NT2/D1 (cell line): ENCODE data around the gene AARS2.
"Not testable (repeated sequence)": the region's sequence is repeated elsewhere in the genome, so short reads cannot be mapped to it uniquely, and the experiment has no call there.

Source experiments
- DNase-seq: peaks from one replicate; pipeline ENCODE4 v3.0.0-alpha.2; 2011; ENCODE audit warnings: low read depth, low spot score
- H3K27me3 ChIP-seq: 2 replicates; pipeline ENCODE4 v1.6.0; 2011; ENCODE audit warnings: mild to moderate bottlenecking; ENCODE audit not compliant: insufficient read length, insufficient read depth
- H3K36me3 ChIP-seq: 2 replicates; pipeline ENCODE4 v1.6.1; 2011; ENCODE audit warnings: mild to moderate bottlenecking, low read length, mixed read lengths; ENCODE audit not compliant: insufficient read depth, insufficient read length
- H3K4me1 ChIP-seq: 2 replicates; pipeline ENCODE4 v1.5.1; 2011; ENCODE audit not compliant: insufficient read depth, insufficient read length
- H3K4me3 ChIP-seq: 2 replicates; pipeline ENCODE4 v1.5.1; 2011; ENCODE audit warnings: low read depth; ENCODE audit not compliant: insufficient read length
- H3K9ac ChIP-seq: 2 replicates; pipeline ENCODE4 v1.6.0; 2011; ENCODE audit warnings: low read depth; ENCODE audit not compliant: insufficient read length
- H3K9me3 ChIP-seq: 2 replicates; pipeline ENCODE4 v1.5.1; 2011; ENCODE audit warnings: mild to moderate bottlenecking, low read length; ENCODE audit not compliant: insufficient read depth
- SUZ12 ChIP-seq: IDR thresholded peaks from 2 replicates; pipeline ENCODE4 v1.6.1; 2011; ENCODE audit not compliant: insufficient read length, insufficient read depth; ENCODE audit errors: extremely low read depth
- YY1 ChIP-seq: IDR thresholded peaks from 2 replicates; pipeline ENCODE4 v1.6.1; 2011; ENCODE audit not compliant: insufficient read length, insufficient read depth
- ZNF274 ChIP-seq: IDR thresholded peaks from 2 replicates; pipeline ENCODE4 v1.6.1; 2011; ENCODE audit warnings: mild to moderate bottlenecking, low read depth, low read length

Gene AARS2

DNA sequence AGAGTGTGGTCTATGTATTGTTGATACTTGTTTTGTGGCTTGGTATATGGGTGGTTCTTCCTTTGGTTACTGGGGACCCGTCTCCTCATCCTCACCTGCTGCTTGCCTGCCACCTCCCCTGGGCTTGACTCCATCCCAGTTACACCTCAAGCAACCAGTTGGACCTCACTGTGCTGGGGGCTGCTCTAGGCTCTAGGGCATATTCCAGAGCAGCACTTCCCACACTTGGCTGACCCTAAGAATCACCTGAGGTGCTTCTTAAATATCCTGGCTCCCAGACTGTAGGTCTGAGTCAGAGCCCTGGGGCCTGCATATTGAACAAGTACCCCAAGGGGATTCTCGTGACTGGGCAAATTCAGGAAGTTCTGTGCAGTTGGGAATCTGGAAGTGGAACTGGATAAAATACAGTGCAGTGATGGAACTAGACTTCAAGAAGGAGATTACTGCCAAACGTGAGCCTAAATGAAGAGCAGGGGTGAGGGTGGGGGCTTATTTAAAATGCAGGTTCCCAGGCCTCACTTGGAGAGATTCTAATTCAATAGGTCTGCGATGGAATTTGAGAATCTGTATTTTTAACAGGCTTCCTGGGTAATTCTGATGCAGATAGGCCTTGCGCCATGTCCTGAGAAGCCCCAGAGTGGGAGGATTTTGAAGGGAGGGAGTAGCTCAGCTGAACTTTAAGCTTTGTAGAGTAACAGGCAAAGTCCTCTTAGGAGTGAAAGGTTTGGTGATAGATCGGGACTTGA is 36.9 kb upstream of the AARS2 start:
- H3K9ac ChIP-seq: no peak overlapping the region
- H3K27me3 ChIP-seq: no peaks in the 10 kb centered on the region
- peaks cover 4% of the 10 kb centered on the region for H3K4me1 ChIP-seq
- no peaks in the 10 kb centered on the region for H3K36me3 ChIP-seq
- no peak overlapping the region for H3K4me3 ChIP-seq
- no peaks in the 10 kb centered on the region for H3K9me3 ChIP-seq
- no peak for DNase-seq
- no peak for TF ChIP-seq SUZ12
- no peak for TF ChIP-seq YY1
- no peak for TF ChIP-seq ZNF274

DNA sequence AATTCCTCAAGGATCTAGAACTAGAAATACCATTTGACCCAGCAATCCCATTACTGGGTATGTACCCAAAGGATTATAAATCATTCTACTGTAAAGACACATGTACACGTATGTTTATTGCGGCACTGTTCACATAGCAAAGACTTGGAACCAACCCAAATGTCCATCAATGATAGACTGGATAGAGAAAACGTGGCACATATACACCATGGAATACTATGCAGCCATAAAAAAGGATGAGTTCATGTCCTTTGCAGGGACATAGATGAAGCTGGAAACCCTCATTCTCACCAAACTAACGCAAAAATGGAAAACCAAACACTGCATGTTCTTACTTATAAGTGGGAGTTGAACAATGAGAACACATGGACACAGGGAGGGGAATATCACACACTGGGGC is 33.7 kb upstream of the AARS2 start:
- H3K4me1 ChIP-seq, H3K4me3 ChIP-seq, DNase-seq, H3K27me3 ChIP-seq, H3K9me3 ChIP-seq, H3K9ac ChIP-seq, H3K36me3 ChIP-seq: not testable (repeated sequence)

DNA sequence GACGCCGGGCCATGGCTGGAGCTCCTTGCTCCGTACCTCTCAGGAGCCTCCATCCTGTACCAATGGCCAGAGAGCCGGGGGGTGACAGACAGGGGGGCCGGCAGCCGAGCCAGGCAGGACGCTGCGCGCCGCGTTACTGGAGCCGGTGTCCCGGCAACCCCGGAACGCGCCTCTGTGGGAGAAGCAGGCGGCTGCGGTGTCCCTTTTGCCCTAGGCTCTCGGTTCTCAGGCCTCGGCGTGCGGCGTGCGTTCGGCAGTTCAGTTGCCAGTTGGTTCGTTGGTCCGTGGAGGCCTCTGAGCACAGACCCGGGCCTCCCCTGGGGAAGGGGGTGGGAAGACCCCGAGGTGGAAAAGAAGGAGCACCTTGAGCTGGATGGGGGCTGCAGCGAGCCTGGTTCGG is 29.3 kb upstream of the AARS2 start, which contains the start of gene SPATS1:
Gene SPATS1, plus strand, starts transcription at position 162 of the 400 bp plus-strand sequence. CDS start 446 bp downstream, outside the sequence.
- TF ChIP-seq ZNF274: no peak
- TF ChIP-seq SUZ12: no peak
- no peak for TF ChIP-seq YY1
- H3K9me3 ChIP-seq: no peaks in the 10 kb centered on the region
- H3K27me3 ChIP-seq: no peaks in the 10 kb centered on the region
- DNase-seq: no peak
- no peak within 1 kb of the TSS for H3K9ac ChIP-seq
- H3K4me3 ChIP-seq: no peak within 1 kb of the TSS
- no peaks in the 10 kb centered on the region for H3K4me1 ChIP-seq
- no peaks in the 10 kb centered on the region for H3K36me3 ChIP-seq

DNA sequence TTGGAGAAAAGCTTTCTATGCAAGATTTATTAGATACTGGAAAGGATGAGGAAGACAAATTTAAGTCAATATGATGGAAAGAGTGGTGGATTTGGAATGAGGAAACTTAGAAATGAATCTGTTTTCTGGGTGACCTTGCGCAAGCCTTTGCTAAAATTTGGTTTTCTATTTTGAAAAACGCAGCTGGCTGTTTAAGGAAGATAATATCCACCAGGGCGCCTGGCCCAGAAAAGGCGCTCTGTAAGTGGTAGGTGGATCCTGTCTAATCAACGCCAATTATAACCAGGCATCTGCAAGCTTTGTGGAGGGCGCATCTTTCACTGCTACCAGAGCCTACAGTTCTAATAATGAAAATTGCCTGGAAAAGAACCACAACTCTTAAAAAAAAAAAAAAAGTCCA is 28.9 kb upstream of the AARS2 start:
- TF ChIP-seq YY1 (no peak), SUZ12 (no peak), ZNF274 (no peak)
- Histone ChIP-seq H3K9me3 (no peaks in the 10 kb centered on the region), H3K4me1 (no peaks in the 10 kb centered on the region), H3K27me3 (no peaks in the 10 kb centered on the region), H3K9ac (no peak overlapping the region), H3K36me3 (no peaks in the 10 kb centered on the region), H3K4me3 (no peak overlapping the region)
- DNase-seq: no peak

DNA sequence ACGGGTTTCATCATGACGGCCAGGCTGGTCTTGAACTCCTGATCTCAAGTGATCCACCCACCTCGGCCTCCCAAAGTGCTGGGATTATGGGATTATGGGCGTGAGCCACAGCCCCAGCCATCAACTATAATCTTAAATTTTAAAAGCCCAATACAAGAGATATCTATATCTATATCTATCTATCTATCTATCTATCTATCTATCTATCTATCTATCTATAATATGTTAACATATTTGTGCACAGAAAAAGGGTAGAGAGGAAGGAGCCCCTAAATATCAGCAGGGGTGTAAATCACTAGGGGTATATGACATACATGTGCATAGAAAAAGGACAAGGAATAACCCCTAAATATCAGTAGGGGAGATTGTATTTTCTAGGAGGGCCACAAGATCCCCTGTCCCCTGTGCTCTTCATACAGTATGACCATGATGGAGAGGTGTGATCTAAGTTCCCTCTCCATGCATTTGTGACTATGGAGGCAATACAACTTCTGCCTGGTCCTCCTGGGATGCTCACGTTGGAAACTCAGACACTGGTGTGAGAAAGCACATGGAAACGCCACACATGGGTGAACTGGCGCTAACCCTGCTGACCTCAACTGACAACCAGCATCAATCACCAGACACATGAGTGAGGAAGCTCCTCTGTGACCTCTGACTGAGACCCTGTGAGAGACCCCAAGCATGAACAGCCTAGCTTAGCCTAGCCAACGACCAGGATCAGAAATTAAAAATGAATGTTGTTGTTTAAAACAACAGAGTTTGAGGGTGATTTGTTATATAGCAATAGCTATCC is 28.1 kb upstream of the AARS2 start:
- DNase-seq: no peak
- H3K9me3 ChIP-seq: no peaks in the 10 kb centered on the region
- no peak for TF ChIP-seq SUZ12
- no peak for TF ChIP-seq YY1
- TF ChIP-seq ZNF274: no peak
- no peak overlapping the region for H3K4me3 ChIP-seq
- H3K27me3 ChIP-seq: no peaks in the 10 kb centered on the region
- no peaks in the 10 kb centered on the region for H3K36me3 ChIP-seq
- H3K4me1 ChIP-seq: no peaks in the 10 kb centered on the region
- no peak overlapping the region for H3K9ac ChIP-seq

DNA sequence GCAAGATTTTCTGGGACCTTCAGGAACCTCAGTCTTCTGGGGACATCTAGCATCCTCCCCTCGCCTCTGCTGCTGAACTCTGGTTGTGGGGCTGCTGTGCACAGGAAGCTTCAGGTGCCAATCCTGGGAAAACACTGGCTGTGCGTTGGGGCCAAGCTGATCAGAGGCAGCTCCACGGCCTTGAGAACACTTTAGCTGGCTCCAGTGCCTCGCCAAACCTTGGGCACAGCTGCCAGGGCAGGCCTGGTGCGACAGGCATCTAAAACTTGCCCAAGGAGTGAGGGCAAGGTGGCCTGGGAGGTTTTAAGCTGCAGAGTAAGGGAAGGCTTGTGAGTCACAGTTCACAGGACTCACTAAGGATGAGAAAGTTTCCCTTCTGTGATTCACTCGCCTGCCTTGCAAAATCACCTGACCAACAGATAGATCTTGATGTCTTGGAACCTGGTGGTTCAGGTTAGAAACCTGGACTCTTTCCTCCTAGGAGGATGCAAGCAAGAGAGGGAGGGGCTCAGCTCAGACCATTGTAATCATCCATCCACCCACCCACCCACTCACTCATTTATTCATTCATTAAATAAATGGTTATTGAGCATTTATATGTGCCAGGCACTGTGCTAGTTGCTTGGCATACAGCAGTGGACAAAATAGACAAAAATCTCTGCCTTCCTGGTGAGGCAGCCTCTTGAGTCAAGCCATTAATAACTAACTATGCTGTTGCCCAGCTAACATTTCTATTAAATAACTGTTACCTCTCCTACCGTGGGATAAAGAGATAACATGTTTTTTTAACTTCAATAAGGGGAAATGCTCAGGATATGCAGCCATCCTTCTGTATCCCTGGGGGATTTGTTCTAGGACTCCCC is 26.8 kb upstream of the AARS2 start:
- H3K9me3 ChIP-seq: no peaks in the 10 kb centered on the region
- H3K36me3 ChIP-seq: no peaks in the 10 kb centered on the region
- DNase-seq: no peak
- no peaks in the 10 kb centered on the region for H3K4me1 ChIP-seq
- TF ChIP-seq SUZ12 (no peak), ZNF274 (no peak), YY1 (no peak)
- no peak overlapping the region for H3K9ac ChIP-seq
- H3K27me3 ChIP-seq: no peaks in the 10 kb centered on the region
- H3K4me3 ChIP-seq: no peak overlapping the region

DNA sequence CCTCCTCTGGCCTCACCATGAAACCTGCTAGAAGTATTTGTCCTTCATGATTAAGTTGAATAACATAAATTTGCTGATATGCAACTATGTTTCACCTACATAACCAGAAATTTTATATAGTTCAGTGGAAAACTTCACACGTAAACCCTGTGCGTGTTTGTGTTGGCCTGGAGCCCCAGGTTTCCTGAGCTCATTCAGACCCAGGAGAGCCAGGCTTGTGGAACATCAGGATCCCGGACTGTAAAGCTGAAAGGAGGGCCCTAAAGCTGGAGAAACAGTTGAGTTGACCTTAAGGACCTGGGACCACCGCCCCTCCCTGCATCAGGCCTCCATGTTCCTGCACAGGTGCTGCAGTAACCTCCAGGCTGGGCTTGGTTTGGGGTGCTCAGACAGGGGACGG is 26.2 kb upstream of the AARS2 start:
- TF ChIP-seq ZNF274 (no peak), YY1 (no peak)
- Histone ChIP-seq H3K4me1 (no peaks in the 10 kb centered on the region), H3K27me3 (no peaks in the 10 kb centered on the region), H3K9ac (no peak overlapping the region), H3K36me3 (no peaks in the 10 kb centered on the region), H3K9me3 (no peaks in the 10 kb centered on the region), H3K4me3 (no peak overlapping the region)
- DNase-seq: no peak
